ENCODE results near the gene TCF7L2.

The TCF7L2 gene

DNA sequence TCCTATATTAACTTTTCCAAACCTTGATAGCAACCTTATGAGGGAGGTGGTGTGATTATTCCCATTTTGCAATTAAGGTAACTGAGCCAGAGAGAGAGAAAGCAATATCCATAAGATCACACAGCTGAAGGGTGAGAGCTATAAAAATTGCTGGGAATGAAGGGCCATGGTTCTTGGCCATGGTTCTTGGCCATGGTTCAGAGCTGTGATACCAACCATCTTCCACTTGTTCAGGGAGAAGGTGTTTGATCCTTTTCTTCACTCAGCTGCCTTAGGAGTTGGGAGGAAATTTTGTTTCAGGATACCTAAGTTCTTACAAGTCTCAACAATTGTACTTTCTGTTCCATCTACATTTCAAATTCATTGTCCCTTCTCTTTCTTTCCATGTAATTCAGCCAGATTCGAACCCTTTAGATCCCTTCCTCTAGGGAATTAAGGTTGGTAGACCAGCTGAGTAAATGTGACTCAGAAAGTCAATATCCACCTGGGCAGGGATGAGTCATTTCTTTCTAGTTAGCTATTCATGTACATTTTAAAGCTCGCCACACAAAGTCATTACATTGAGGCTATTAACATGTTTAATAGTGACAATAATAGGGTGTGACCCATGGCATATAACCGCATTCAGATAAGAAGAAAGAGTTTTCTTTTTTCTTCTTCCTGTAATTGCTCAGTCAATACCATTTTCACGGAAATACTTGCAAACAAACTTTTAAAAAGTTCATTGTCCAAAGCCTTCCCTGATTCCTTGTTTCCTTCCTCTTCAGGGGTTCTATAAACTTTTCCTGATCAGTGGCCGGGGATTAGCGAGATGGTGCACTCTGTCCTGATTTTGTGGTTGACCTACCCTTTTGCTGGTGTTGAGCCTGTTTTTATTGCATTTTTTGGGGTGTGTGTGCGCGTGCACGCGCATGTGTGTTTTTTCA is 143.4 kb downstream of the TCF7L2 start:
- TF ChIP-seq, protein P1, sequence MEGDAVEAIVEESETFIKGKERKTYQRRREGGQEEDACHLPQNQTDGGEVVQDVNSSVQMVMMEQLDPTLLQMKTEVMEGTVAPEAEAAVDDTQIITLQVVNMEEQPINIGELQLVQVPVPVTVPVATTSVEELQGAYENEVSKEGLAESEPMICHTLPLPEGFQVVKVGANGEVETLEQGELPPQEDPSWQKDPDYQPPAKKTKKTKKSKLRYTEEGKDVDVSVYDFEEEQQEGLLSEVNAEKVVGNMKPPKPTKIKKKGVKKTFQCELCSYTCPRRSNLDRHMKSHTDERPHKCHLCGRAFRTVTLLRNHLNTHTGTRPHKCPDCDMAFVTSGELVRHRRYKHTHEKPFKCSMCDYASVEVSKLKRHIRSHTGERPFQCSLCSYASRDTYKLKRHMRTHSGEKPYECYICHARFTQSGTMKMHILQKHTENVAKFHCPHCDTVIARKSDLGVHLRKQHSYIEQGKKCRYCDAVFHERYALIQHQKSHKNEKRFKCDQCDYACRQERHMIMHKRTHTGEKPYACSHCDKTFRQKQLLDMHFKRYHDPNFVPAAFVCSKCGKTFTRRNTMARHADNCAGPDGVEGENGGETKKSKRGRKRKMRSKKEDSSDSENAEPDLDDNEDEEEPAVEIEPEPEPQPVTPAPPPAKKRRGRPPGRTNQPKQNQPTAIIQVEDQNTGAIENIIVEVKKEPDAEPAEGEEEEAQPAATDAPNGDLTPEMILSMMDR (IDR thresholded peaks at IDR 0.05): no peak

DNA sequence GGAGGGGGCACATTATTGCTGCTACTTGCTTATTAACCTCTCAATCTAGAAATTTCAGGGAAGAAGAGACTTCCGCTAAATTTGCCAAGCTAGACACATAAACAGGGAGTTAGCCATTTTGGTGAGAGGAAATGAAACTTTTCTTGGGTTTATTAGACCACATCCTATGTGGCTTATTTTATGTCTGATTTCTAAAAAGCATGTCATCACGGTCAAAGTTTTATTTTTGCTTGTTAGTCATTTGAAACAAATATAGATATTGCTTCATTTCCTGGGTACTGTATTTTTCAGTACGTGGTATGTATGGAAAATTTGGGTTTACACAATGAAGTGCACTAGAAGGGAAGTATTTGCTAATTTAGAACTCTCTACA is 144.1 kb downstream of the TCF7L2 start:
- TF ChIP-seq, protein P1 (IDR thresholded peaks at IDR 0.05): no peak

DNA sequence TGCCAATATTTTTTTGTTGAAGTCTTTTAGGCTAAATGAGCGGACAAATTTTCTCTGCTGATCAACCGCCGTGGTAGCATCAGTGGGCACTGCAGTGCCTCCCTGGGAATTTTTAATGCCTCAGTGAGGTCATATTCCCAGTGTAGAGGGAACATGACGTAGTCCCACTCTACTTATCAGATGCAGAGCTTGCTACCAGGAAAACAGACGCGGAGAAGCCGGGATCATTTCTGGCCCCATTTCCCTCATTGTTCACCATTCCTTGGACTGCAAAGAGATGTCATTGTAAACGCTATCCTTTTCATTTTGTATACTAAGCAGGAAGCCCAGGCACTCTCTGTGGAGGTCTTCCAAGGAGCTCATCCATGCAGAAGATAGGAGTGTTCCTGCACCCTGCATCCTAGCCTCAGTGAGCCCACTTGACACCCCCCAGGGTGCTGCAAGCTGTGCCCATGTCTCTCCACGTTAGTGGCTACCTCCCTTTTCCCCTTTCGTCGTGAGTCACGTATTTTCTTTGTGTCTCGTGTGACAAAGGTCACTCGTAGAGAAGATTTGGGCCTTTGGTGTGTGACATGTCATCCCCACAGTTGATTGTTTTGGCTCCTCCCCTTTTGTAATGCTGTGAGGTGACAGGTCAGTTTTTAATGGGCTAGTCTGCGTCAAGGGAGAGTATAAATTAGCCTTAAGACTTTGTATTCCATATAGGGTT is 145.5 kb downstream of the TCF7L2 start:
- TF ChIP-seq, protein P1 (IDR thresholded peaks at IDR 0.05): no peak

DNA sequence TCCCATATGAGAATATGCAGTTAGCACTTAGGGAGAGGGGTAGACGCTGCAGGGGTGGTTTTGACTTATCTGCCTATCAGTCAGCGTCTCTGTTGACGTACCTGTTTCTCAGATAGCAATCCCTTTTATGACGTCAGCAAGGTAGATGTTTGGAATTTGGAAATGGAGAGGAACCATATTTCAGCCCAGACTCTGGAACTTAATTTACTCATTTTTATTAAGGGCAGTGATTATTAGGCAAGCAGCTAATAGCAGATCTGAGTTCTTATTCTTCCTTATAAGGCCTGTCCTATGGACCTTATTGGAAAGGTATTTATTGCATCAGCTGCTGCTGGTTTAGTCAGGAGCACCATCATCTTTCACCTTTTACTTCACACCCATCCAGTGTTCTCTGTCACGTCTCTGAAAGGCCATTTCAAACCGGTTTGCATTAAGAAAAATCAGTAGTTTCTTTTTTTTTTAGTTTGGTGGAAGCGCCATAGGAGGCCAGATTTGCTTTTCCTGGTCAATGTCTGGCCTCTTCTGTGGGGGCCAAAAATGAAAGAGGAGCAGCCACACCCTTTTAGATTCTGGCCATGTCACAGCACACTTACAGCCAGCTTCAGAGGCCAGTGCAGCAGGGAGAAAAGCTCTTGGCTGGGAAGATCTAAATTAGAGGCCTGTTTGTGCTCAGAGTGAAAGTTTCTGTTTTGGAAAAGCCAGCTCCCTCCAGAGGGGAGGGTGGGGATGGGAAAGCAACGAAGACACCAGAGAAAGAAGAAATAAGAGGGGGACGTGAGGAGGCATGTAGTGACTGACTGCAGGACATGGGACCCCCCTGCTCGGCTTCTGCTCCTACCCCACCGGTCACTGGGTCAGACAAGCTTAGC is 146.3 kb downstream of the TCF7L2 start:
- TF ChIP-seq, protein P1 (IDR thresholded peaks at IDR 0.05): no peak

DNA sequence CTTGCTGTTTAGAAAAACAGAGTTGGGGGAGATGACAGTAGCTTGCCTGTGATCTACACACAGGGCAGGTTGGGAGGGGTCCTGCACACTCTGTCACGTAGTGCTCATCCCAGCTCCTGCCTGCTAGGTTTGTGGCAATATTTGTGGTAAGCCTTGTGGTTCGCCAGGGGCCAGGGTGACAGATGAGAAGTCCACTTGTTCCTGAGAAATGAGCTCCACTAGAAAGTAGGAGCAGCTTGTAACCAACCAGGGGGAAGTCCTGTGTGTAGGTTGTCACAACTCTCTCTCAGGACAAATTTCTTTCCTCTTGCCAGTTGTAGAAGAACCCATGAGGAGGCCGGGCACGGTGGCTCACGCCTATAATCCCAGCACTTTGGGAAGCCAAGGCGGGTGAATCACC is 147.0 kb downstream of the TCF7L2 start:
- TF ChIP-seq, protein P1 (IDR thresholded peaks at IDR 0.05): no peak

DNA sequence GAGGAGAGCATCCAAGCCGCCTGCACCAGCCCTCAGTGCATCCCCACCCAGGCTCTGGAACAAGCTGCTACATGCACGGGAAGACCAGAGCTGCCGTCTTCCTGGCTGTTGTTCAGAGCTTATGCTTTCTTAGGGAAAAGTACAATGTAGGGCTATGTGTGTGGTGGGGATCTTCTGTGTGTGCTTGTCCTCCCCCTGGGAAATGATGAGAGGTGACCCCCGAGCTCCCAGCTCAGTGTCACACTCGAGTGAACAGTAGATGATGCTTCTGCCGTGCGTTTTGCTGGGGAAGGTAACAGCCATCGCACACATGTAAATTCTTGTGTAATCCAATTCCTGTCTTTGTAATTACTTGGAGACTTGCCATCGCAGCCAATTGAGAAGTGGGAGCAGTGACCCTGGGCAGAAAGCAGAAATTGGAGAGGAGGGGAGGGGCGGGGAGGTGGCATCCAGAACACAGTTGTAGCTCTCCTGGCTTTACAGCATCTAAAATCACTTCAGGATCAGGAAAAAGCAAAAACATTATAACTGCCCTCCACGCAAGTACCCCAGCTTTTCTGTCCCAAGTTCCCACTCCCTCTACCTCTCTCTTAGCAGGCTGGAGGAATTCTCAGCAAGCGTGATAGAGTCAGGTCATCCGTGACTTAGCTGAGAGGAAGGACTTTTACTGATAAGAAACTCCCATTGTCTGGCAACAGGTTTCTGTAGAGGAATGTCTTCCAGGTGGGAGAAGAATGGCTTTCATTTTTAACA is 149.6 kb downstream of the TCF7L2 start:
- TF ChIP-seq, protein P1 (IDR thresholded peaks at IDR 0.05): no peak

All from LNCAP (cell line).